Neuron (in vitro differentiated cells): ENCODE measurements around the gene RAB11FIP3.

ENCODE experiments used
- H2AFZ ChIP-seq: one replicate; pipeline ENCODE4 v1.6.1; 2013; ENCODE audit warnings: low read depth, mild to moderate bottlenecking, inconsistent platforms, low read length, moderate library complexity
- H3K27me3 ChIP-seq: one replicate; pipeline ENCODE4 v1.6.1; 2013; ENCODE audit warnings: low read length; ENCODE audit not compliant: insufficient read depth
- H3K36me3 ChIP-seq: one replicate; pipeline ENCODE4 v1.6.1; 2013; ENCODE audit warnings: low read length; ENCODE audit not compliant: insufficient read depth
- H3K4me1 ChIP-seq: one replicate; pipeline ENCODE4 v1.6.1; 2013; ENCODE audit warnings: low read length; ENCODE audit not compliant: insufficient read depth
- H3K4me3 ChIP-seq: 2 replicates; pipeline ENCODE4 v1.5.1; 2013; ENCODE audit warnings: mild to moderate bottlenecking, low read length, moderate library complexity
- H3K9me3 ChIP-seq: one replicate; pipeline ENCODE4 v1.6.1; 2013; ENCODE audit warnings: low read length

Gene RAB11FIP3

DNA sequence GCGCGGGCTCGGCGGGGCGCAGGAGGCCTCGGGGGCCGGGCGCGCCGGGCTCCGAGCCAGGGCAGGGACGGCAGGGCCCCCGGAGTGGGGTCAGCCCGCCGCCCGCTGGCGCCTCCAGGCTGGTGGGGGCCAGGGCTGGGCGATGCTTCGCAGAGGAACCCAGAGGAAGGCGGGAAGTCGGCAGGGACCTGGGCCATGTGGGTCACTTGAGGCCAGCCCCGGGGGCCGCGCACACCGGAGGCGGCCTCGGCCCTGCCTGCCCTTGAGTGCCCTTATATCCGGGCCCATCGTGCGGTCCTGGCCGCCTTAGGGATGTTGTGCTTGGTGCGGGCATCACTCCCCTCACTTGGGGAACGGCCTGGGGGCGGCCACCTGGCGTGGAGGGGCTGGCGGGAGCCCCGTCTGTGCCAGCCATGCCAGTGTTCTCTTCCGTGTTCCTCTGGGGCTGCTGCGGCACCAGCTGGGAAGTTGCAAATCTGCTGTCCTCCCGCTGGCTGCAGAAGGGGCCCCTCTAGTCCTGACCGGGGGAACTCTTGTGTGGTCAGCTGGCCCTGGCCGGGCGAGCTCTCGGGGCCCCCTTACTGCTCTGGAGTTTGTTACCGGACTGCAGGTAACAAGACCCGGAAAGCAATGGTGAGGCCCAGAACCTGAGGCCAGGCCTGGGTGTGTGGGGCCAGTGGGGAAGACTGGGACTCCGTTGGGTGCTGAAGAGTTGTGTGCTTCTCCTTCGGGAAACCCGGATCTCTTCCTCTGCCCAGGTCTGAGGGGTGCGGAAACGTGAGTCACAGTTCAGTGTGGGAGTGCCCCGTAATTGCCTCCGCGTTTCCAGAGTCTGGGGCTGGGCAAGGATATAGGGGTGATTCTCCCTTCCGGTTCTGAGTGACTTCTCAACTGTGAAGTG lies 102.9 kb downstream of the RAB11FIP3 start:
- H3K36me3 ChIP-seq = peaks cover under 1% of the 10 kb centered on the region
- peaks cover 25% of the 10 kb centered on the region for H3K4me1 ChIP-seq
- H2AFZ ChIP-seq = no peak overlapping the region
- no peaks in the 10 kb centered on the region for H3K27me3 ChIP-seq
- no peaks in the 10 kb centered on the region for H3K9me3 ChIP-seq
- peak overlapping the region; percentile 64 for H3K4me3 ChIP-seq

DNA sequence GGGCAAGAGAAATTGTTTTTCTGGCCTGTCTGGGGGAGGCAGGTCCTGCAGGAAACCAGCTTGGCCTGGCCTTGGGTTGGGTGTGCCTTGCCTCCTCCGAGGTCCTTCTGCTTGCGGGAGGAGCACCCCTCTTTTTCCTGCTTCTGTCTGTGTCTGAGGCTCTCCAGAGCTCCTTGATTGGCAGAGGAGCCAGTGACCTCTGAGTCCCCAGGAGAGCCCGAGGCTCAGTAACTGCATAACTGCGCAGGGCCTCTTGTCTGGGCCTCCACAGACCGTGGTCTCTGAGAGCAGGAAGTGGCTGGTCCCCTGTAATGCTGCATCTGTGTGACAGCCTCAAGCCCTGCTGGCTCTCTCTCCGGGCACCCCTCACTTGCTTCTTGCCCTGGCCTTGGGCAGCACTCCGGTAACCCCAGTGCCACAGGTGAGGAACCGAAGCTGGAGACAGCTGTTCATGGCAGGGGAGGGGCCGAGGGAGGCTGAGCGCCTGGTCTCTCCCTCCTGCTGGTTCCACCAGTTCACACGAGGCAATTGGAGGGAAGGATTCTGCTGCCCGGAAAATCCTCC lies 103.6 kb downstream of the RAB11FIP3 start:
- Histone ChIP-seq H2AFZ (no peak overlapping the region), H3K36me3 (no peaks in the 10 kb centered on the region), H3K9me3 (no peaks in the 10 kb centered on the region), H3K27me3 (no peaks in the 10 kb centered on the region), H3K4me1 (peaks cover 25% of the 10 kb centered on the region), H3K4me3 (peak overlapping the region; percentile 64)

DNA sequence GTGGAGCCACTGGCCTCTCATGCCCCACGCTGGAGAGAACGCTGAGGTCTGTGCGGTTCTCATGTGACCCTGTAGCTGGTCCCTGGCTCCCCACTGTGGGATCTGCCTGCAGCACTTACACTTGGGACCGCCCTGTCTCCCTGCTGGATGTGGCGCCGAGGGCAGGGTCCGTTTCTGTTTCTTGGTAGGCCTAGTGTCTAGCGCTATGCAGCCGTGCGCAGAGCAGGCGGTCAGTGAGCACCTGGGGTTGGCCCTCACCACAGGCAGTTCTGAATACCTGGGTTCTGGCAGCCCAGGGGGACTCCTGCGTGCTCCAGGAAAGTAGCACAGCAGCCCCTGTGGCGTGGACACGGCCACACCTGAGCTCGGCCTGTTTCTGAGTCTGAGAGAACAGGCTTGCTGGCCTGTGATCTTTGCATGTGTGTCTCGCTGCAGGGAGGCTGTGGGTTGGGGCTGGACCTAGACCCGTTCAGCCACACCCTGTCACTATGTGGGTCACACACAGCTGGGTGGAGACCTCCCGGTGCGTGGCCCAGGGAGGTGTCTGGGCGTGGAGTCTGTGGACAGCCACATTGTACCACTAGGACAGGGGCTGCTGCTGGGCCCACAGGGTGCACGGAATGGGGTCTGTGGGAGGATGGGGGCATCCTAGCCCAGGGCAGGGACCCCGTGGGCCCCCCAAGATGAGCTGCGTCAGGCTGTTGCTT lies 104.8 kb downstream of the RAB11FIP3 start:
- no peaks in the 10 kb centered on the region for H3K9me3 ChIP-seq
- H3K4me3 ChIP-seq = no peak overlapping the region
- peaks cover 25% of the 10 kb centered on the region for H3K4me1 ChIP-seq
- H3K27me3 ChIP-seq = no peaks in the 10 kb centered on the region
- no peak overlapping the region for H2AFZ ChIP-seq
- H3K36me3 ChIP-seq = no peaks in the 10 kb centered on the region

DNA sequence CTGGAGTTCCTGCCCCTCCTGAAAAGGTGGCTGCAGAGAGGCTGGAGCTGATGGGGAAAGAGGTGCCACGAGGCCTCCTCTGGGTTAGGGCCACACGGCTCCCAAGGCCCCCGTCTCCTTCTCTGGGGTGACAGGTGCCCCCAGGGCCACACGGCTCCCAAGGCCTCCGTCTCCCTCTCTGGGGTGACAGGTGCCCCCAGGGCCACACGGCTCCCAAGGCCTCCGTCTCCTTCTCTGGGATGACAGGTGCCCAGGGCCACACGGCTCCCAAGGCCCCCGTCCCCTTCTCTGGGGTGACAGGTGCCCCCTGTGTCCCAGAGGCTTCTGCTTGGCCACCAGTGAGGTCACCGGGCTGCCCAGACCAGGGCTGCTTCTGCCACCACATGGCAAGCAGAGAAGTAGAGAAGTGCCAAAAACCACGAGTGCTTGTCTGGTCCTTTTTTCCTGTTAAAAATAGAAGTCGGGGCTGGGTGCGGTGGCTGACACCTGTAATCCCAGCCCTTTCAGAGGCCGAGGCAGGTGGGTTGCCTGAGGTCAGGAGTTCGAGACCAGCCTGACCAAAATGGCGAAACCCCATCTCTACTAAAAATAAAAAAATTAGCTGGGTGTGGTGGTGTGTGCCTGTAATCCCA lies 106.2 kb downstream of the RAB11FIP3 start:
- Histone ChIP-seq H2AFZ (no peak overlapping the region), H3K4me3 (no peak overlapping the region), H3K4me1 (peaks cover 12% of the 10 kb centered on the region), H3K27me3 (no peaks in the 10 kb centered on the region), H3K9me3 (no peaks in the 10 kb centered on the region), H3K36me3 (peaks cover 4% of the 10 kb centered on the region)

DNA sequence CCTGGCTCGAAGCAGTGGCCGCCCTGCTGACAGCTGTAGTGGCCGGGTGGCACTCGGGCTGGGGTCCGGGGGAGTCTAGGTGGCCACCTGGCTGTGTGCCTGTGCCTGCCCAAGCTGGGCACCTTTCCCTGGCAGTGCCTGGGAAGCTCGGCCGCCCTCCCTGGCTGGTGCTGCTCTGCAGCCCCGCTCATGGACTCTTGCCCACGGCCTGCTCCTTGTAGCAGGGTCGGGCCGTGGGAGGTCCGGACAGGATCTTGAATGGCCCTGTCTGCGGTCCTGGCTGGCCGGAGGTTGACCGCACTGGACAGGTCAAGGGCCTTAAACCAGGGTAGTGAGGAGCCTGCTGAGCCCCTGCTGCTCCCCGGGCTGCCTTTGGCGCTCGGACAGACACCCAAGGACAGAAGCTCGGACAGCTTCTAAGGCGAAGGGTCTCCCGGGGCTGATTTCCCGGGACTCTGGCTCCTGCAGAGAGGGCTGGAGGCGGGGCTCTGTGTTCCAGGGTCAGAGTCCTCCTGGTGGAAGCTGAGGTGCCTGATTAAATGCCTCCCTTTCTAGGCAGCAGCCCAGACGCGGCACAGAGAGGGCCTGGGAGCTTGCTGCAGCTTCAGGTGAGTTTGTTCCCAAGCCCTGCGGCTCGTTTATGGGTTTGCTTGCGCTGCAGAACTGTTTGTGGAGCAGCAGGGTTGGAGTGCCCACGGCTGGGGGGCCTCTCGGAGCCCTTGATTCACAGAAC lies 108.1 kb downstream of the RAB11FIP3 start:
- Histone ChIP-seq H3K27me3 (no peaks in the 10 kb centered on the region), H3K4me1 (peaks cover 9% of the 10 kb centered on the region), H3K4me3 (no peak overlapping the region), H3K36me3 (peaks cover 10% of the 10 kb centered on the region), H3K9me3 (no peaks in the 10 kb centered on the region), H2AFZ (no peak overlapping the region)

DNA sequence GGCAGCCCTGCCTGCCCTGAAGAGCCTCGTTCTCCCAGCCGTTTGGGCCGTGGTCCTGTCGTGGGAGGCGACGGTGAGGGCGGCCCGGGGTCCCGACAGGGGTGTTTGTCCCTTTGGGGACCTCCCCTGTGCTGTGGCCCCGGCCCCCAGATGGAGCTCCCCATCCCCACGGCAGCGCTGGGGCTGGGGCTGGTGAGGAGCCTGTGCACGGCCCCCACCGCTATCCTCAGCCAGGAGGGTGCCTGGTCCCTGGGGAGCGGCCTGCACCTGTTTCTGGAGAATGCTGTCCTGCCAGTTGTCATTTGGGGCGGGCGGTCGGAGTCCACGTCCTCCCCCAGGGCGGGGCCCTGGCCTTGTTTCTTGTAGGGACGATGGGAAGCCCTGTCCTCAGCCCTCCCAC lies 108.7 kb downstream of the RAB11FIP3 start:
- Histone ChIP-seq H3K4me1 (peaks cover 3% of the 10 kb centered on the region), H3K36me3 (peaks cover 11% of the 10 kb centered on the region), H3K4me3 (no peak overlapping the region), H2AFZ (no peak overlapping the region), H3K9me3 (no peaks in the 10 kb centered on the region), H3K27me3 (no peaks in the 10 kb centered on the region)

DNA sequence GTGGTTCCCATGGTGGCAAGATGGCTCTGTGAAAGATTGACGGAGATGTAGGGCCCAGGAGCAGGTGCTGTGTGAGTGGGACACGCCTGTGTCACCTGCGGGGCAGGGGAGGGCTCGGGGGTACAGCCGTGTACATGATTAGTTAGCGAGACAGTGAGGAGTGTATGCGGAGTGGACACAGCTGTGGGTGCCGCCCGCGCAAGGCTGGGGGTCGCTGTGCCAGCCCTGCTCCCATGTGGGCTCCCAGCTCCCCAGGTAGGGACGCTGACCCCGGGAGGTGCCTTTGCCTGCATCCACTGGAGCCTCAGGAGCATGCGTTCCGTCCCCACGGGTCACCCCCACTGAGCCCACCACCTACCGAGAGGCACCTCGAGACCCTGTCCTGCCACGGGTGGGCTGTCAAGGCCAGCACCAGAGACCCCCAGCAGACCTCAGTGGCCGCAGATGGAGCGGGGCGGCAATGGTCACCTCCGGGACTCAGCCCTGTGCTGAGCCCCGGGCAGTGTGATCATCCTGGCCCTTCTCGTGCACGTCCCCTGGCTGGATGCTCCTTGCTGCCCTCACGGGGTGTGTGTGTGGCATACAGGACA lies 109.5 kb downstream of the RAB11FIP3 start:
- H3K27me3 ChIP-seq = no peaks in the 10 kb centered on the region
- H3K4me3 ChIP-seq = no peak overlapping the region
- H3K36me3 ChIP-seq = peaks cover 11% of the 10 kb centered on the region
- no peak overlapping the region for H2AFZ ChIP-seq
- no peaks in the 10 kb centered on the region for H3K4me1 ChIP-seq
- H3K9me3 ChIP-seq = no peaks in the 10 kb centered on the region

DNA sequence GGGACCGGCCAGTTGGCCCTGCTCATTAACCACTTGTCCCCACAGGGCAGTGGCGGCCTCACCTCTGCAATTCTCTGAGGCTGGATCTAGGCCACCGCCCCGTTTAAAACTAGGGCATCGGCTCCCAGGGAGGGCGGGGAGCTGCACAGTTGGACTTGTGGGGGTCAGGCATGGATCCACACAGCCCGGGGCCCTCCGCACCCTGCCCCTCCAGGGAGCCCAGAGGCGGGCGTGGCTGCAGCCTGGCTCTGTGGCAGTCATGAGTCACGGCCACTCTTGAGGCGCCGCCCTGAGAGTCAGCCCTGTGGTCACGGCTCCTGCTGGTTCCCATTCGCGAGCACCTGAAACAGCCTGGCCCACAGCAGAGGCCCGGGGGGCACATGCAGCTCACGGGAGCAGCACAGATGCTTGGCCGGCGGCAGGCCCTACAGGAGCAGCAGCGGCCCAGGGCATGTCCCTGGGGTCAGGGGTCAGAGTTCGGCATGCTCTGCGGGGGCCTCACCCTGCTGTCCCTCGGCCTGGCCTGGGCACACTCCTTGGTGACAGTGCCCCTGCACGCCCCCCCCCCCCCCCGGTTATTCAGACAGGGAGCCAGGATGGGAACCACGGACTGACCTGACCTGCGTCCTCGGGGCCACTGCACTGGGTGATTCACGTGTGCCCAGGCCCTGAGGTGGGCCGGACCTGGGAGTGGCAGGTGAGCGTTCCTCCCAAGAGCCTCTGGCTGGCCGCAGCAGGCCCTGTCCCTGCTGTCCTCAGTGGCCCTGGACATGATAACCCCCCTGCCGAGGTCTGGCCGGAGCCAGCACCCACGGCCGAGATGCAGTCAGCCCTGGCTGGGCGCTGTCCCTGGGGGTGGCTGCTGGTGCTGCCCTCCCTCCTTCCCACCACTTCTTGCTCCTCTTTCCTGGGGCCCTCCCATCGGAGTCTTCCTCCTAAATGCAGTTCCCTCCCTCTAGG lies 110.3 kb downstream of the RAB11FIP3 start:
- Histone ChIP-seq H2AFZ (no peak overlapping the region), H3K9me3 (no peaks in the 10 kb centered on the region), H3K36me3 (peaks cover 11% of the 10 kb centered on the region), H3K4me3 (no peak overlapping the region), H3K27me3 (no peaks in the 10 kb centered on the region), H3K4me1 (no peaks in the 10 kb centered on the region)

DNA sequence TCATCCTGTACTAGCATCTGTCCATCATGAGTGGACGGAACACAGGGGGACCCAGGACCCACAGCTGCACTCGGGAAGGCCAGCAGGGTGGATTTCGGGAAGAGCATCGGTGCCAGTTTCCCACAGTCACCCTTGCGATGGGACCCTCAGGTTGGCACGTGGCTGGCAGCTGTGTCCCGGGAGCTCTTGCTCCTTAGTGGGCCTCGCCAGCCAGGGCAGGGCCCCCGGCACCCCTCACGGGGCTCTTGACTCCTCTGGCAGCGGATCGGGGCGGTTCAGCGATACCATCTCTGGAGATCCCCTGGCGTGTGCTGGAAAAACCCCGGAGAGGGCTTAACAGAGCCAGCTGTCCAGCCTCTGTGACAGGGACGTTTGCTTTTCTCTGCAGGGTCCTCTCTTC lies 111.3 kb downstream of the RAB11FIP3 start:
- Histone ChIP-seq H3K4me1 (no peaks in the 10 kb centered on the region), H3K27me3 (no peaks in the 10 kb centered on the region), H3K4me3 (no peak overlapping the region), H2AFZ (no peak overlapping the region), H3K36me3 (peaks cover 11% of the 10 kb centered on the region), H3K9me3 (no peaks in the 10 kb centered on the region)

DNA sequence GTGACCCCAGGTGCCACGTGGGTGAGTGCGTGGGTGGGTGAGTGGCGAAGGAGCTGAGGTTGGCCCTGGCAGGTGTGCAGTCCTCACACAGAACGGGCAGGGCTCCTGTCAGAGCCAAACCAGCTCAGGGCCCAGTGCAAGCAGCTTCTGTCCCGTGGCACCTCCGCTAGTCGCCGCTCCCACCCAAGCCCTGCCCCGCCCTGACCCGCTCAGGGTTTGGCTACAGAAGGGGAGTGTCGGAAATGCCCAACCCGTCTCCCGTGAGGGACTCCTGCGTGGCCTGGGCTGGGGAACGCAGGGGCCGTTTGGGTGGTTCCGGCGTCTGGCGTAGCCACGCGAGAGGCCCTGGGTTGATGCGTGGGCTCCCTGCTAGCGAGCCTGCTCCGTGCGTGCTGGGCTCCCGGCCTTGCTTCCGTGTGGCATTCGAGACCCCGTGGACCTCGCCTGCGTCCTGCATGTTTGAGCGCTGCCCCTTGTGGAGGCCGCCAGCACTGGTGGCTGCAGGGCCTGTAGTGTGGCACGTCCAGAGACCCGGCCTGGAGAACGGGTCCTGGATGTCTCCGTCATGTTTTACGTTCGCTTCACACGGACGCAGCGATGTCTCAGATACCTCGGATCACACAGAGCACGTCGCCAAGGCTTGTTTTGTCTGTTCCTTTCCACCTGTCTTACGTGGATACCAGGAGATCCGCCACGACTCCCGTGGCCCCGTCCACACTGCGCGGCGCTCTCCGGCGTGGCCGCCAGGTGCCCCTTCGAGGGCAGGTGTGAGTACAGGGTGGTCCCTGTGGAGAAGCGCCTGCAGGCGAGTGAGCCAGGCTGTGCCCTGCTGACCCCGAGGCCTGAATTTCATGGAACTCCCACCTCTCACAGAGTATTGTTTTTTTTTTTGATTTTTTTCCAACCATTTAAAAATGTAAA lies 112.2 kb downstream of the RAB11FIP3 start:
- no peaks in the 10 kb centered on the region for H3K4me1 ChIP-seq
- no peak overlapping the region for H3K4me3 ChIP-seq
- H3K27me3 ChIP-seq = no peaks in the 10 kb centered on the region

More for the DNA sequence above, 112.2 kb downstream of the RAB11FIP3 start:
- Histone ChIP-seq H2AFZ (no peak overlapping the region), H3K9me3 (no peaks in the 10 kb centered on the region), H3K36me3 (peaks cover 11% of the 10 kb centered on the region)
